Transverse colon (tissue), 4 donors: ENCODE data around the gene OSBP. TPM values are rescaled to one million over a fixed set of nuclear protein-coding genes. Genes with fewer than 3 reads are reported as not detected.

ENCODE experiments used
- DNase-seq: peaks from one replicate; pipeline ENCODE4 v3.0.0-alpha.2; 2019
- H3K27ac ChIP-seq, 4 donors: fragments of 200-600 bp; sonication (generic); 2 replicates each; pipeline ENCODE4 v1.5.1; 2016 to 2018; ENCODE audit warnings: inconsistent platforms in 4 of 4
- H3K27me3 ChIP-seq: fragments of 200-600 bp; sonication (generic); 2 replicates; pipeline ENCODE4 v1.5.1; 2017; ENCODE audit warnings: inconsistent platforms
- H3K36me3 ChIP-seq, 4 donors: fragments of 200-600 bp; sonication (generic); 2 replicates each; pipeline ENCODE4 v1.5.1; 2017 to 2019; ENCODE audit warnings: inconsistent platforms in 4 of 4
- H3K4me1 ChIP-seq, 4 donors: fragments of 200-600 bp; sonication (generic); 2 replicates each; pipeline ENCODE4 v1.5.1; 2017 to 2020; ENCODE audit warnings: inconsistent platforms in 4 of 4
- H3K4me3 ChIP-seq, 4 donors: fragments of 200-600 bp; sonication (generic); 1 replicate in 1 of 4; 2 replicates in 3 of 4; pipeline versions ENCODE4 v1.5.1 to v1.6.1; 2017 to 2019; ENCODE audit warnings: inconsistent platforms in 4 of 4
- H3K9me3 ChIP-seq, 2 donors: fragments of 200-600 bp; sonication (generic); 2 replicates each; pipeline ENCODE4 v1.5.1; 2017 to 2019; ENCODE audit warnings: inconsistent platforms in 2 of 2
- EP300 ChIP-seq: sonication (generic); formaldehyde crosslinking; IDR thresholded peaks from one replicate; pipeline ENCODE4 v1.6.1; 2017; ENCODE audit warnings: antibody characterized with exemption, low read depth
- POLR2A ChIP-seq: fragments of 450-650 bp; IDR thresholded peaks from one replicate; pipeline ENCODE4 v1.6.1; 2016; ENCODE audit warnings: antibody characterized with exemption, mild to moderate bottlenecking, moderate library complexity
- POLR2AphosphoS5 ChIP-seq, 3 donors: sonication (generic); formaldehyde crosslinking; IDR thresholded peaks; one replicate each; pipeline ENCODE4 v1.6.1; 2016; ENCODE audit warnings: antibody characterized with exemption in 3 of 3
- WGBS, 2 donors: methylation state at CpG; one replicate each; pipeline ENCODE4 v1.1.5; 2018; ENCODE audit warnings: low coverage in 1 of 2; 5-methylcytosine and 5-hydroxymethylcytosine counted together
- in situ Hi-C, 4 donors: fragments of 200-750 bp; cut with MboI; loops; one replicate each; pipeline versions ENCODE4 v1.15.0 to v1.15.1; 2017; ENCODE audit warnings: low sequenced_read_pairs in 3 of 4, low pct_ligation_motif_present in 1 of 4, low pct_unique_long_range_greater_than_20kb in 1 of 4
- intact Hi-C: fragments of 100-400 bp; cut with DNase I; formaldehyde crosslinking; loops from one replicate; pipeline ENCODE4 v1.15.1; 2023; ENCODE audit warnings: low total_unique reads
- small RNA-seq, 4 donors: library from RNA; depleted of rRNA; stranded (forward); fragments of <200 nt; gene quantifications; one replicate each; pipeline ENCODE3, GENCODE V24; 2016
- total RNA-seq, 4 donors: library from RNA; depleted of rRNA; stranded (reverse); fragments of >200 nt; gene quantifications; one replicate each; pipeline ENCODE4 v1.1.0, GENCODE V29; 2016
- TF ChIP-seq, protein P1 (sequence below), 5 experiments: fragments of 200-600 bp in 3 of 5; fragments of 450-650 bp in 2 of 5; sonication (generic) in 3 of 5; IDR thresholded peaks; 1 replicate in 2 of 5; 2 replicates in 3 of 5; pipeline ENCODE4 v1.5.1; 2016 to 2017; ENCODE audit warnings: antibody characterized with exemption in 5 of 5, inconsistent platforms in 3 of 5, mild to moderate bottlenecking in 2 of 5, moderate library complexity in 1 of 5

Gene OSBP
- total RNA-seq, 4 donors from 2014 or later = 27.7 to 59.1 (median 47.2) TPM

DNA sequence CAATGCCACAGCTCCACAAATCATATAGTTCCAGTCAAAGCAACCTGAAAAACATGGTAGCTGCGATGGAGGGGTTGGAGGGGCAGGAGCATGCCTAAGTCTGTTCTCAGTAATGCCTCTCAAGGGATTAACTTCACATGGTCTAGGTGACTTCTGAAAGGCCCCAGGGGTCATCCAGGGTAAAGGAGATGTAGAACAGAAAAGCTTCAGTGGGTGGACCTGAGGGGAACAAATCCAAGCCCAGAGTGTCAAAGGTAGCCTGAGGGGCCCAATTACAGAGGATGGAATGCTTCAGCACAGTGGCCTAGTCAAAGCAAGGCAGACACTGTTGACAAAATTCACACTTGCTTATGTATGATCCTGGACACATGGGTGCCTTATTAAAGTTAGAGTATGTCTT lies 80.9 kb downstream of the OSBP start:
- Histone ChIP-seq H3K4me3 (no peak overlapping the region), H3K36me3 (no peaks in the 10 kb centered on the region), H3K27me3 (no peaks in the 10 kb centered on the region), H3K27ac (no peak overlapping the region), H3K9me3 (no peaks in the 10 kb centered on the region), H3K4me1 (peaks cover 0 to 14% (median 0%) of the 10 kb centered on the region in 4 donors)
- no peak for DNase-seq
- intact Hi-C loops = no loop called here
- in situ Hi-C loops = loop anchor here in 3 of 4 donors (10.0 to 25.0 kb wide), 2 partner anchors 140 to 278 kb away; partner anchors contain the start of gene MRPL16 (in 3 of the 3)
- WGBS, 2 donors = 85% methylated on average over 1 of the region's 1 CpG; no CpG with 5 or more reads in 1 of the 2 donors
- no peak for TF ChIP-seq EP300
- no peak for TF ChIP-seq POLR2A
- TF ChIP-seq, protein P1, sequence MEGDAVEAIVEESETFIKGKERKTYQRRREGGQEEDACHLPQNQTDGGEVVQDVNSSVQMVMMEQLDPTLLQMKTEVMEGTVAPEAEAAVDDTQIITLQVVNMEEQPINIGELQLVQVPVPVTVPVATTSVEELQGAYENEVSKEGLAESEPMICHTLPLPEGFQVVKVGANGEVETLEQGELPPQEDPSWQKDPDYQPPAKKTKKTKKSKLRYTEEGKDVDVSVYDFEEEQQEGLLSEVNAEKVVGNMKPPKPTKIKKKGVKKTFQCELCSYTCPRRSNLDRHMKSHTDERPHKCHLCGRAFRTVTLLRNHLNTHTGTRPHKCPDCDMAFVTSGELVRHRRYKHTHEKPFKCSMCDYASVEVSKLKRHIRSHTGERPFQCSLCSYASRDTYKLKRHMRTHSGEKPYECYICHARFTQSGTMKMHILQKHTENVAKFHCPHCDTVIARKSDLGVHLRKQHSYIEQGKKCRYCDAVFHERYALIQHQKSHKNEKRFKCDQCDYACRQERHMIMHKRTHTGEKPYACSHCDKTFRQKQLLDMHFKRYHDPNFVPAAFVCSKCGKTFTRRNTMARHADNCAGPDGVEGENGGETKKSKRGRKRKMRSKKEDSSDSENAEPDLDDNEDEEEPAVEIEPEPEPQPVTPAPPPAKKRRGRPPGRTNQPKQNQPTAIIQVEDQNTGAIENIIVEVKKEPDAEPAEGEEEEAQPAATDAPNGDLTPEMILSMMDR (IDR thresholded peaks at IDR 0.05) = no peak
- no peak for TF ChIP-seq POLR2AphosphoS5 (IDR thresholded peaks at IDR 0.05)

DNA sequence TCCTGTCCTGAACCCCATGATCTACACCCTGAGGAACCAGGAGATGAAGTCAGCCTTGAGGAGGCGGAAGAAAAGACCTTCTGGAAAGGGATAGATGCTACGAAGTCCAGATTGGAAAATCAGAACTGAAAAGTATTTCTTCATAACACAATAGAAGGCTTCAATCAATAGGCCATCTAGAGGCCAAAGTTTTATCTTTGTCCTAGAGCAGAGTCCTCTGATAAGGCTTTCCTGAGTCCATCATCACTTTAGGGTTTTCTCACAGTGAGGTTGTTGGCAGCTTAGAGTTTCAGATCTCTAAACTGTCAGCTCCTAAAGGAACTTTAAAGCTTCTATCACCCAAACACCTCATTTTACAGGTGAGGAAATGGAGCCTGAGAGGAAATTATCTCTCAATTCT lies 83.0 kb downstream of the OSBP start:
- Histone ChIP-seq H3K27ac (no peak overlapping the region), H3K9me3 (no peaks in the 10 kb centered on the region), H3K4me1 (peaks cover 0 to 9% (median 0%) of the 10 kb centered on the region in 4 donors), H3K4me3 (no peak overlapping the region), H3K36me3 (no peaks in the 10 kb centered on the region), H3K27me3 (no peaks in the 10 kb centered on the region)
- in situ Hi-C loops = loop anchor here in 3 of 4 donors (10.0 to 25.0 kb wide), 2 partner anchors 142 to 280 kb away; partner anchors contain the start of gene MRPL16 (in 3 of the 3)
- TF ChIP-seq EP300 (no peak), POLR2AphosphoS5 (IDR thresholded peaks at IDR 0.05) (no peak), POLR2A (no peak)
- intact Hi-C loops = no loop called here
- no peak for DNase-seq
- WGBS, 2 donors = 92 to 100% methylated on average over 1 to 2 of the region's 2 CpGs

DNA sequence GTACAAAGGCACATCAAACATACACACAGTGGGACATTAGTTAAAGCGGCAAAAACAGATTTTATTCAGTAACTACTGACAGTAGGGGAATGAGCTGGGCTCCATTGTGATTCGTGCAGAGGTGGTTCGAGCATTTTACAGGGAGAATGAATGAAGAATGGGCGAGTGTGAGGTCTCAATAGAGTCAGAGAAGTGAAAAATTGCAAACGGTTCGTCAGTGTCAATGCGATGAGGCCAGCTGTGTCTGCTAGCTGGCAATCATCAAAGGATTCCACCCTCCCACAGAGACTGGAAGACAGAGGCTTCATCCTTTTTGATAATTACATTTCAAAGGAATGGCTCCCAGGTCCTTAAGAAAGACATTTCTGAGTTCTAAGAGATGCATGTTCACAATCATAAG lies 86.9 kb downstream of the OSBP start:
- 66 to 69% methylated on average over 4 to 7 of the region's 7 CpGs for WGBS, 2 donors
- intact Hi-C loops (no loop called here), in situ Hi-C loops (loop anchor here in 3 of 4 donors (25.0 kb wide), 1 partner anchor 284 kb away; the partner anchor contains the start of gene MRPL16 (in 3 of the 3))
- no peaks in the 10 kb centered on the region for H3K36me3 ChIP-seq
- H3K9me3 ChIP-seq = no peaks in the 10 kb centered on the region
- no peaks in the 10 kb centered on the region for H3K4me1 ChIP-seq
- no peak overlapping the region for H3K27ac ChIP-seq
- no peak overlapping the region for H3K4me3 ChIP-seq
- H3K27me3 ChIP-seq = no peaks in the 10 kb centered on the region
- TF ChIP-seq EP300 (no peak), POLR2AphosphoS5 (IDR thresholded peaks at IDR 0.05) (no peak), POLR2A (no peak)
- TF ChIP-seq, protein P1 (IDR thresholded peaks at IDR 0.05) = no peak
- DNase-seq = no peak

Small RNAs within 50 kb of the gene (small RNA-seq; reads per million reads assigned to genes)
- 0 reads per million in 4 donors for gene MIR3162

Other genes starting within 250 kb of the OSBP start
- gene OR5A2, start 189.4 kb downstream of the OSBP start, total RNA-seq = not detected
- gene OR5A1, start 179.3 kb downstream of the OSBP start, total RNA-seq = not detected
- gene OR4D6, start 158.8 kb downstream of the OSBP start, total RNA-seq = not detected
- not detected for gene OR4D10, start 142.5 kb downstream of the OSBP start, total RNA-seq
- gene OR4D11, start 112.2 kb downstream of the OSBP start, total RNA-seq = not detected
- not detected for gene OR4D9, start 104.2 kb downstream of the OSBP start, total RNA-seq
- 10 to 100 TPM; 13.5 to 93.9 (median 20.9) TPM for gene PATL1, start 53.3 kb upstream of the OSBP start, total RNA-seq
- not detected for gene OR10V1, start 98.1 kb upstream of the OSBP start, total RNA-seq
- gene STX3, start 139.6 kb upstream of the OSBP start, total RNA-seq = 100 to 1,000 TPM; 131 to 156 (median 142) TPM
- gene MRPL16, start 195.0 kb upstream of the OSBP start, total RNA-seq = 10 to 100 TPM in 3 of 4 donors, 1 to 10 TPM in 1; 7.5 to 62.4 (median 37.2) TPM
- gene CBLIF, start 229.7 kb upstream of the OSBP start, total RNA-seq = not detected